Suprapubic skin (tissue), 3 donors: ENCODE data around the gene PARD3B.

Source experiments
- CTCF ChIP-seq, 2 donors: fragments of 200-600 bp in 1 of 2; fragments of 450-650 bp in 1 of 2; sonication (generic) in 1 of 2; IDR thresholded peaks; one replicate each; pipeline ENCODE4 v1.5.1; 2016 to 2019; ENCODE audit warnings: antibody characterized with exemption in 2 of 2, mild to moderate bottlenecking in 1 of 2, moderate library complexity in 1 of 2
- POLR2A ChIP-seq, 2 donors: fragments of 450-650 bp; IDR thresholded peaks; one replicate each; pipeline ENCODE4 v1.6.1; 2017; ENCODE audit warnings: antibody characterized with exemption in 2 of 2, mild to moderate bottlenecking in 2 of 2, moderate library complexity in 2 of 2

DNA sequence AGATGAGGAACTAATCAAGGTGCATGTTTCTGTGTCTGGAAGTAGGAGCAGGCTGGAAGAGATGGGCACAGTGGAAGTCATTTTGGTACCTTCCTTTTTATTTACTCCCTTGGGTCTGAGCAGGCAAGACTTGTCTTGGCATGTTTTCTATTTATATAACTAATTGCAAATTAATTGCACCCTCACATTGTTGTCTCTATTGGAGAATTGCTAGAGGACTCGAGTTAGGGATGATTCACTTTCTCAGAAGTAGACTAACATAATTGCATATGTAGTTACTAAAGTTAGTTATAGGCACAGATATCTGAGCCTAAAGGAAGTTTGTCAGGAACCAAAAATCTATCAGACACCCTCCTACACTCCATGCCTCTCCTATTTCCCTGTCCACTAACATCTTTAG, 1044.2 kb downstream of the PARD3B start:
- no peak for TF ChIP-seq CTCF (IDR thresholded peaks at IDR 0.05)
- TF ChIP-seq POLR2A (IDR thresholded peaks at IDR 0.05): no peak
